Activated CD4-positive, alpha-beta T cell treated with anti-CD3 and anti-CD28 coated beads for 36 hours (primary cell): ENCODE measurements around the gene GNMT. TPM values are rescaled to one million over a fixed set of nuclear protein-coding genes. Genes with fewer than 3 reads are reported as not detected.

Source experiments
- ATAC-seq: fragments of 200-7000 bp; cut with Tn5 transposase; one replicate; pipeline ENCODE4 v1.10.0; 2021; ENCODE audit warnings: mild to moderate bottlenecking, moderate library complexity
- CTCF ChIA-PET: fragments of 350-600 bp; sonication (Branson Sonifier 250); formaldehyde crosslinking; loops from one replicate; lab custom pipeline; 2021; ENCODE audit warnings: antibody characterized with exemption; lab: Charles Lee
- POLR2A ChIA-PET: fragments of 350-600 bp; sonication (Branson Sonifier 250); formaldehyde crosslinking; loops from one replicate; lab custom pipeline; 2021; ENCODE audit warnings: antibody characterized with exemption, inconsistent platforms; lab: Charles Lee
- DNase-seq: peaks from one replicate; pipeline ENCODE4 v3.0.0-alpha.2; 2020
- H3K27ac Mint-ChIP-seq: one replicate; pipeline ENCODE4 v1.8.0; 2021; ENCODE audit warnings: mixed read lengths
- H3K27me3 Mint-ChIP-seq: one replicate; pipeline ENCODE4 v1.8.0; 2021; ENCODE audit warnings: mixed read lengths
- H3K36me3 Mint-ChIP-seq: one replicate; pipeline ENCODE4 v1.8.0; 2021; ENCODE audit warnings: low read depth, mixed read lengths
- H3K4me1 Mint-ChIP-seq: one replicate; pipeline ENCODE4 v1.8.0; 2021; ENCODE audit warnings: mixed read lengths
- H3K4me3 Mint-ChIP-seq: one replicate; pipeline ENCODE4 v1.8.0; 2021; ENCODE audit warnings: mild to moderate bottlenecking, moderate library complexity, mixed read lengths
- H3K9me3 Mint-ChIP-seq: one replicate; pipeline ENCODE4 v1.8.0; 2021; ENCODE audit warnings: low read depth, mixed read lengths
- intact Hi-C, 2 experiments: fragments of 100-400 bp; cut with DNase I in 1 of 2; cut with micrococcal nuclease in 1 of 2; formaldehyde crosslinking; loops; one replicate each; pipeline versions ENCODE4 v1.14.2 to v1.15.1; 2022 to 2024; cut with DNase I, micrococcal nuclease
- total RNA-seq, 2 experiments: library from RNA; stranded (reverse); gene quantifications; one replicate each; pipeline ENCODE4 v1.2.3, GENCODE V29; 2021

Gene GNMT
- total RNA-seq, 2 experiments from 2014 or later, result 0.50 TPM; not detected in 1

DNA sequence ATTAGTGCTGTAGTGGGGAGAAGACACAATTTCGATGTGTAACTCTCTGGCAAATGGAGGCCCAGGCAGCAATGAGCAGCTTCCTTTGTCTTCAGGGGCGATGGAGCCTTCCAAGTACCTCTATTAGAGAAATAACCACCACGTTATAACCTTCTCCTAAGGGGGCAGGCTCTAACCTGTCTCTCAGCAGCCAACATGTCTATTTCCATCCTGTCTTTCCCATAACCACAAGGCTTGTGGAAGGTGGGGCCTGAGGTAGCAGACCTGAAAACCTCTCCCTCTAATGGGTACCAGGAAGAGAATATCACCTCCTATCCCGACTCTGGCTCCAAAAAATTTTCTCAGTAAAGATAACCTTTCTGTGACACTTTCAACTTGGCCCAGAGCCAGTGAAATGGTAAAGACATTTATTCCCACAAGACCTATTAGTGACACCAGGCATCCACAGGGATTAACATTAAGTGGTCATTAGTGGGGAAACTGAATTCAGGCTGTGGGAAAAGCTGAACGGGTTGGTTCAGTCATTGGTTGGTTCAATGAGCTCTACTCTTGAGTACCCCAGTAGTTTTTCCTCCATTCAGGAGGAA is 14.5 kb downstream of the GNMT start:
- Mint-ChIP-seq H3K4me1 (peaks cover 44% of the 10 kb centered on the region), H3K27me3 (no peaks in the 10 kb centered on the region), H3K9me3 (no peaks in the 10 kb centered on the region), H3K36me3 (peaks cover 23% of the 10 kb centered on the region), H3K4me3 (no peak overlapping the region), H3K27ac (peak overlapping the region; percentile 65)
- CTCF ChIA-PET, result interaction anchor here (1.0 kb wide), 1 partner anchor 9 kb away, joined by 4 read pairs; the partner anchor contains the start of gene PPP2R5D
- POLR2A ChIA-PET, result interaction anchor here (0.7 to 1.8 kb wide), 2 partner anchors 45 kb away, joined by 3 to 7 read pairs; partner anchors contain the start of gene CNPY3
- DNase-seq (no peak), ATAC-seq (no peak)
- intact Hi-C loops, result loop anchor here (5.0 to 10.0 kb wide), 2 partner anchors 200 to 413 kb away; partner anchors contain the start of gene UBR2 (in 1 of the 2)

DNA sequence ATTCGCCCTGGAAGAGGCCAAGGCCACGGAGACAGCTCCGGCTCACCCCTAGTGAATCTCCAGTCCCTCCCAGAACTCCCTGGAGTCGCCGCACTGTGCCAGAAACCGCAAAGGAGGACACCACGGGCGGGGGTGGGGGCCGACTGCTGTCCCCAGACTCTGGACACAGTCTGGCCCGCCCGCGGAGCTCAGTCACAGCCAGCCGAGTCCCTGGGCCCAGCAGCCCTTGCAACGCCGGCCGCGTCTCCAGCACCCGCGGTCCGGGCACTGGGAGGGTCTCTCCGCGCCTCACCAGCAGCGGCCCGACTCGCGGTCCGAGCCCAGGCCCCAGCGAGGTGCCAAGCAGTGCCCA is 17.9 kb downstream of the GNMT start:
- Mint-ChIP-seq H3K36me3 (peaks cover 23% of the 10 kb centered on the region), H3K27ac (peak overlapping the region; percentile 89), H3K4me1 (peaks cover 43% of the 10 kb centered on the region), H3K27me3 (no peaks in the 10 kb centered on the region), H3K9me3 (no peaks in the 10 kb centered on the region), H3K4me3 (peak overlapping the region; percentile 89)
- ATAC-seq, result no peak
- intact Hi-C loops, result loop anchor here (2.0 to 10.0 kb wide), 4 partner anchors 80 to 416 kb away; partner anchors contain the start of genes KLC4 (in 1 of the 2), MRPL2 (in 1 of the 2), UBR2 (in 1 of the 2) and ZNF318 (in 1 of the 2)
- ChIA-PET CTCF (interaction anchor here (0.6 to 1.8 kb wide), 5 partner anchors 8 to 415 kb away, joined by 3 to 5 read pairs (median 4); partner anchors contain the start of genes KLHDC3, MEA1 and UBR2), POLR2A (interaction anchor here (0.6 to 2.2 kb wide), 5 partner anchors 25 to 232 kb away, joined by 3 to 15 read pairs (median 4); partner anchors contain the start of genes CNPY3, KLC4, KLHDC3 and MEA1)
- DNase-seq, result peak; percentile 35

DNA sequence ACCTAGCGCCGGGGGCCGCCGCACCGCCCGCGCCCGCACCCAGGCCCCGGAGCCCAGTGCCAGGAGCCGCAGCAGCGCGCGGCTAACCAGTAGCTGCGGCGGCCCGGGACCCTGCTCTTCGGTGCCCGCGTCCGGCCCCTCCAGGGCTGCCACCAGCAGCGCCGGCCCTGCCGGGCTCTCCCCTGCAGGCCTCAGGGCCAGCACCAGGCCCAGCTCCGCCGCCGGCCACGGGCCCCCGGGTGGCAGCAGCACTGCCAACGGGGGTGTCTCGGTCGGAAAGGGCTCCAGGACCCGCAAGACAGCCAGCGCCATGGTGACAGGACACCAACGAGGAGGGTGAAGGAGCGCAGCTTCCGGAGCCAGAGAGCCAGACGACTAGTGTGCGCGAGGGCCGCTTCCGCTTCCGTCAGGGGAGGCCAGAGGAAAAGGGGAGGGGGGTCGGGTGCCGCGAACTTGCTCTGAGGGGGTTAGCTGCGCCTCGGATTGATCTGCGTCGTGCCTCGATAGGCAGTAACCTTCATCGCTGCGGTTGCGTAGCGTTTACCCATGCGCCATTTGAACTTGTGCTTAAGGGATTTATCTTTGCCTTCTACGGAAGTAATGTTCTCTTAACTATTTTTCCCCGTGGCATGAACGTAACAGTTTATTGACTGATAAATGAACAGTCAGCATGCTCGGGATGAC is 18.4 kb downstream of the GNMT start, which contains the start of gene PEX6:
Gene PEX6, minus strand, starts transcription at position 343 of the 684 bp plus-strand sequence. Its CDS starts 31 bp downstream, at position 312.
- DNase-seq, result peak; percentile 98
- ChIA-PET POLR2A (interaction anchor here (0.6 to 2.2 kb wide), 8 partner anchors 24 to 1023 kb away, joined by 3 to 15 read pairs (median 4); partner anchors contain the start of genes CNPY3, CUL7, KLC4 and KLHDC3), CTCF (interaction anchor here (0.6 to 1.8 kb wide), 8 partner anchors 8 to 415 kb away, joined by 3 to 5 read pairs (median 4); partner anchors contain the start of genes KLHDC3, MEA1 and UBR2)
- Mint-ChIP-seq H3K27me3 (no peaks in the 10 kb centered on the region), H3K9me3 (no peaks in the 10 kb centered on the region), H3K36me3 (peaks cover 20% of the 10 kb centered on the region), H3K27ac (peak within 1 kb of the TSS; percentile 95), H3K4me1 (peaks cover 45% of the 10 kb centered on the region), H3K4me3 (peak within 1 kb of the TSS; percentile 89)
- intact Hi-C loops, result loop anchor here (1.0 to 10.0 kb wide), 13 partner anchors 34 to 448 kb away; partner anchors contain the start of genes CNPY3 (in 2 of the 2), KLC4 (in 2 of the 2), MEA1 (in 2 of the 2) and MRPL2 (in 2 of the 2)
- ATAC-seq, result peak; percentile 95

DNA sequence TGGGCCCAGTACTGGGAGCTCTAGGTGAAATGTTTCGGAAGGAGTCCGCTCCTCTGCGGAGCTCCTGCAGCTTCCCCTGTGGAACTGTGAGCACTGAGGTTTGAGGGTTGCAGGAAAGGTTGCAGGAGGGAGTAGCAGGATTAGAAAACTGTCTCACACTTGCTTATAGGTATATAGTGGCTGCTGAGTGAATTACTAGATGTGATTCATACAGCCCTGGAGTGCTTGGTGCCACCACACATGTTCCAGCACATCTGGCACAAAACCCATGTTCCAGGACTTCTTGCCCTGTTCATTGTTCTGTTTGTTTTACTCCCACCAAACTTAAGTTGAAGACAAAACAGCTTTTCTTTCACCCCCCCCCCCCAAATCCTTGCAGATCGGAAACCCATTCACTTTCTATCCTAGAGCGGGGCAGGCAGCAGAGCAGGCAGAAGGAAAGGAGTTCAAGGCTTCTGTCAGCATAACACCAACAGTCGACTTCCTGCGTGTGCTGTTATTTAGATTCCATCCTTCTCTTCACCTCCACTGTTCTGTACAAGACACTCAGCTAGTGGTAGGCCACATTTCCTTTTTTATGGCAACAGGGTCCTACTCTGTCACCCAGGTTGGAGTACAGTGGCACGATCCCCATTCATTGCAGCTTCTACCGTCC is 19.1 kb downstream of the GNMT start:
- Mint-ChIP-seq H3K36me3 (peaks cover 18% of the 10 kb centered on the region), H3K4me3 (peak overlapping the region; percentile 83), H3K27ac (peak overlapping the region; percentile 95), H3K27me3 (no peaks in the 10 kb centered on the region), H3K4me1 (peaks cover 44% of the 10 kb centered on the region), H3K9me3 (no peaks in the 10 kb centered on the region)
- peak; percentile 37 for ATAC-seq
- no peak for DNase-seq
- intact Hi-C loops, result loop anchor here (1.0 to 10.0 kb wide), 13 partner anchors 34 to 448 kb away; partner anchors contain the start of genes CNPY3 (in 2 of the 2), KLC4 (in 2 of the 2), MEA1 (in 2 of the 2) and MRPL2 (in 2 of the 2)
- ChIA-PET POLR2A (interaction anchor here (0.6 to 2.2 kb wide), 8 partner anchors 28 to 1023 kb away, joined by 3 to 15 read pairs (median 4); partner anchors contain the start of genes CNPY3, CUL7, KLC4 and KLHDC3), CTCF (interaction anchor here (0.7 to 1.8 kb wide), 8 partner anchors 9 to 164 kb away, joined by 3 to 5 read pairs (median 4); partner anchors contain the start of genes KLHDC3 and MEA1)

DNA sequence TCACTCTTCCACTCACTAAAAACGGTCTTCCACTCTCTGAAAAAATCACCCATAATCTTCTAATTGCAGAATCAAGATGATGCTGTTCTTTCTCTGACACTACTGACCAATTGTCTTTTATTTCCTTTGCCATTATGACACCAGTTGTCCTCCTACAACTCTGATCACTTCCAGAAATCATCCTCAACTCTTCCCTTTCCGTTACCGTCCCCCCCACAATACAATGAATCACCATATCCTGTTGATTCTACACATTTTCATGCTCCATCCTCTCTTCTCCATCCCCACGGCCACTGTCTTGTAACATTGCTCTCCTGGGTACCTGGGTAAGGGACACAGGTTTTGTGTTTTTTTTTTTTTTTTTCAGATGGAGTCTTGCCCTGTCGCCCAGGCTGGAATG is 21.3 kb downstream of the GNMT start:
- H3K36me3 Mint-ChIP-seq, result peaks cover 15% of the 10 kb centered on the region
- H3K4me1 Mint-ChIP-seq, result peaks cover 48% of the 10 kb centered on the region
- H3K9me3 Mint-ChIP-seq, result no peaks in the 10 kb centered on the region
- H3K27ac Mint-ChIP-seq, result peak overlapping the region; percentile 8
- H3K27me3 Mint-ChIP-seq, result no peaks in the 10 kb centered on the region
- ChIA-PET CTCF (no interaction called here), POLR2A (no interaction called here)
- DNase-seq (no peak), ATAC-seq (no peak)
- intact Hi-C loops, result no loop called here
- no peak overlapping the region for H3K4me3 Mint-ChIP-seq

DNA sequence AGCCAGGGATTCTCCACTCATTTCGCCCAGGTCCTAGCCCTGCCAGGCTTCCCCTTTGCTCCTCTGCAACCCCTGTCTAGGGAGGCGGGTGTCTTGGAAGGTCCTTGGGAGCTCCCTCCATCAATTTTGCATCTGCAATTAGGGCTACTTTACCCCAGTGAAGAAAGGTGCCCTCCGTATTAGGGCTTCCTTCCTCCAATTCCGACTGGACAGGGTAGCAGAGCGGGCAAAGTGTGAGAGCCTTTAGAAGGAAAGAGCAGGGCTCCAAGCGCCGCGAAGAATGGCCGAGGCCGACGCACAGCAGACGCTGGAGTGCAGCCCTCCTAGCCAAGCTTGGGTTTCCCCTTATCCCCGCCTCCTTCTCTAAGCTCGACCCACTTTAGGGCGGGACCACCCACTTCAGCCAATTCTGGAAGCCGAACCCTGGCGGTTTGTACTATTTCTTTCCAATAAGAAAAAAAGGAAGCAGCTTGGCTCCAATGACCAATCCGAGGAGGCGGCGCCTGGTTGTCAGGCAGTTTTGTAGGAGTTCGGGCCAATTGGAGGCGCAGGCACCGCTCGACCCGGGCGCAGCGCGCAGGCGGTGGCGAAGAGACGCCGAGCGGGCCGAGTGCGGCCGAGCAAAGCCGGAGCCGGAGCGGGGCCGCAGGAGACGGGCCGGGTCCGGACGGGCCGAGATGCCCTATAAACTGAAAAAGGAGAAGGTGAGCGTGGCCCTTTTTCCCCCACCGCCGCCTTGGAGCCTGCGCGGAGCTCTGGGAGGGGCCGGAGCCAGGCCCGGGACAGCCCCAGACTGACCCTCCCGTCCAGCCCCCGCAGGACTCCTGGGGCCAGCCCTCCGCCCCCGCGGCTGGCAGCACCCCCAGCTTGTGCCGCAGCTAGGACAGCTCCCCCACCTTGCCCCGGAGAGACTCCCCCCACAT is 23.7 kb downstream of the GNMT start, which contains the start of gene PPP2R5D:
Gene PPP2R5D, plus strand, starts transcription at position 570 of the 923 bp plus-strand sequence. Its CDS starts 108 bp downstream, at position 678.
- Mint-ChIP-seq H3K36me3 (peaks cover 9% of the 10 kb centered on the region), H3K4me3 (peak within 1 kb of the TSS; percentile 79), H3K9me3 (no peaks in the 10 kb centered on the region), H3K27ac (peak within 1 kb of the TSS; percentile 82), H3K4me1 (peaks cover 52% of the 10 kb centered on the region), H3K27me3 (no peaks in the 10 kb centered on the region)
- DNase-seq, result peak; percentile 98
- intact Hi-C loops, result loop anchor here (1.0 kb wide), 7 partner anchors 29 to 443 kb away; partner anchors contain the start of genes CNPY3 (in 2 of the 2), CUL7 (in 2 of the 2), MEA1 (in 2 of the 2) and ABCC10 (in 1 of the 2)
- CTCF ChIA-PET, result interaction anchor here (0.6 to 1.4 kb wide), 11 partner anchors 9 to 190 kb away, joined by 3 to 6 read pairs (median 3); partner anchors contain the start of gene CNPY3
- peak; percentile 92 for ATAC-seq
- POLR2A ChIA-PET, result interaction anchor here (0.6 to 1.6 kb wide), 12 partner anchors 9 to 280 kb away, joined by 3 to 15 read pairs (median 4); partner anchors contain the start of genes CNPY3, KLHDC3 and MEA1

DNA sequence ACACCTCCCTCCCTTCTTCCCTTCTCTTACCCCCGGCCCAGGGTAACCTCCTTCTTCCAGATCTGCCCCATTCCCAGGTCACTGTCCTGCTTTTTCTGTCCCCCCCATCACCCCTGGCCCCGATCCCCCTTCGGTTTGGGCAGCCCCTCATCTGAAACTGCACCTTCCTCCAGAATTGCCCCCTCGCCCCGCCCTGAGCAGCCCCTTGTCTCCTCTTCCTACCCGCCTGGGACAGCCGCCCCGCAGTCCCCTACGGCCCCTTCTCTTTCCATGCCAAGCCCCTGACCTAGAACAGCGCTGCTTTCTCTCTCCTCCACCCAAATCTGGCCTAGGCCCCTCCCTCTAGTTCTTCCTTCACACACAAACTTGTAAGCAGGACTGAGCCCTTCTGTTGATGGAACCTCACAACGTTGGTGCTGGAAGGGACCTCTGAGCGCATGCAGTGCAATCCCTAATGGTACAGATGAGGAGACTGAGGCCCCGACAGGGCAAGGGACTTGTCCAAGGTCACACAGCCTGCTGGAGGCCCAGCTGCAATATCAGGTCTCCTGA is 24.4 kb downstream of the GNMT start:
- peak overlapping the region; percentile 82 for H3K27ac Mint-ChIP-seq
- H3K4me1 Mint-ChIP-seq, result peaks cover 48% of the 10 kb centered on the region
- ATAC-seq (no peak), DNase-seq (peak; percentile 36)
- no peaks in the 10 kb centered on the region for H3K27me3 Mint-ChIP-seq
- ChIA-PET POLR2A (interaction anchor here (0.9 to 1.6 kb wide), 5 partner anchors 15 to 202 kb away, joined by 3 to 15 read pairs (median 4); partner anchors contain the start of genes CNPY3, KLHDC3 and MEA1), CTCF (interaction anchor here (1.0 to 1.4 kb wide), 3 partner anchors 9 to 55 kb away, joined by 3 to 6 read pairs (median 4); partner anchors contain the start of gene CNPY3)
- H3K4me3 Mint-ChIP-seq, result peak overlapping the region; percentile 79
- intact Hi-C loops, result loop anchor here (1.0 kb wide), 7 partner anchors 28 to 442 kb away; partner anchors contain the start of genes CNPY3 (in 2 of the 2), CUL7 (in 2 of the 2), MEA1 (in 2 of the 2) and ABCC10 (in 1 of the 2)
- peaks cover 10% of the 10 kb centered on the region for H3K36me3 Mint-ChIP-seq
- H3K9me3 Mint-ChIP-seq, result no peaks in the 10 kb centered on the region

DNA sequence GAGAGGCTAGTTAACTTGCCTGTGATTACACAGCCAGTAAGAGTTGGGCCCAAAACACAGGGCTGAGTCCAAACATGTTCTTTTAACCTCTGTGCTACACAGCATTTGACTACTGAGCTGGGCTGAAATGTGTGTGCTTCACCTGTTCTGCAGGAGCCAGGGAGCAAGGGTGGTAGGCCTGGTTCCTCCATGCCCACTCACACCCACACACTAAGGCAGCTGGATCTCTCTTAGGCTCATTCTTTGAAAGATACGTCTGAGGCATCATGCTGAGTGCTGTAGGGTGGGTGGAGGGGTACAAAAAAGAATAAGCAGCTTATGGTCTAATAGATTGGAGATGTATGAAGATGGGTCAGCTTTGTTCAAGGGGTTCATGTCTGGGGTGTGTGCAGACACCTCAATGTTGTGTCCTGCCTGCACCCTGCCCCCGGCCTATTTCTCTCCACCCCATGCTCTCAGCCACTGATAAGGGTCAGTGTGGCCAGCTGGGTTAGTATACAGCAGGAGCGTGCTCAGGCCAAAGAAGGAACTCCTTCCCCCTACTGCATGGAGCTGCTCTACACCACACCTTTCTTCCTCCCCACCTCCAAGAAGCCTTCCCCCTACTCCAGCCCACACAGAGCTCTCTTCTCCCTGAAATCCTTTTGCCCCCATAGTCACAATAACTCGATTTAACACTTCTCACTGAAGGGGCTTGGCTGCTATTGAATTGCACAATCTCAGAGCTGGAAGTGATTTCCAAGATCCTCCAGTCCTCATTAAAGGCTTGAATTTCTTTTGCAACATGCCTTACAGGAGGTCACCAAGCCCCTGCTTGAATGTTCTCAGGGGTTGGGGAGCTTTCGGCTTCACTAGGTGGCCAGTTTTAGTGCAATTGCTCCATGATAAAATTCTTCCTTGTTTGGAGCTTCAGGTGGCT is 27.2 kb downstream of the GNMT start:
- intact Hi-C loops, result no loop called here
- peaks cover 15% of the 10 kb centered on the region for H3K36me3 Mint-ChIP-seq
- no peak overlapping the region for H3K27ac Mint-ChIP-seq
- no peaks in the 10 kb centered on the region for H3K27me3 Mint-ChIP-seq
- ATAC-seq (no peak), DNase-seq (no peak)
- H3K4me3 Mint-ChIP-seq, result no peak overlapping the region
- peaks cover 39% of the 10 kb centered on the region for H3K4me1 Mint-ChIP-seq
- ChIA-PET POLR2A (no interaction called here), CTCF (interaction anchor here (1.4 to 1.8 kb wide), 2 partner anchors 25 to 47 kb away, joined by 5 read pairs; no protein-coding TSS in a partner anchor)
- no peaks in the 10 kb centered on the region for H3K9me3 Mint-ChIP-seq
